OCI-LY7 (cell line): Measurements from ENCODE around the gene STXBP6.

Experiments used
- EZH2phosphoT487 ChIP-seq: fragments of 200-600 bp; sonication (generic); IDR thresholded peaks from 2 replicates; pipeline ENCODE4 v1.6.1; 2018; ENCODE audit warnings: low read depth, borderline replicate concordance, mild to moderate bottlenecking, mixed run types, antibody characterized with exemption, low read length, moderate library complexity, mixed read lengths
- TF ChIP-seq, protein P1 (sequence below): fragments of 200-600 bp; sonication (generic); conservative IDR thresholded peaks from 2 replicates; pipeline ENCODE4 v1.5.1; 2014; ENCODE audit warnings: mild to moderate bottlenecking, antibody characterized with exemption, low read length, moderate library complexity, mixed read lengths

DNA sequence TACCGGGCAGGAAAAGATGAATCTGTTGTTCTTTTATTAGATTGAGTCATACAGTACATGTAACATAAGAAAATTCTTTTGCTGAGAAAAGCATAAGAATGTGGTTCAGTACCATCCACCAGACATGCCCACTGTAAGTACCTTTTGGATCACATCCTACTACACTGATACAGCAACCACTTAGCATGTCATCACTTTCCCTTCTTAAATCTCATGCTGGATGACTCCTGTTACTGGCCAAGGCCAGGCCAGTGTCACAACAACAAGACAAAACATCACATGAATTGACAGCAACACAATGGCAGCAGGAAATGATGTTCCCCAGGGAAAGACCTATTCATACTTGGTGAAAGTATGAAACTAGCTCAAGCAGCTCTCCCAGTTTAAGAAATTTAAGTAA, 46.4 kb downstream of the STXBP6 start:
- TF ChIP-seq, protein P1, sequence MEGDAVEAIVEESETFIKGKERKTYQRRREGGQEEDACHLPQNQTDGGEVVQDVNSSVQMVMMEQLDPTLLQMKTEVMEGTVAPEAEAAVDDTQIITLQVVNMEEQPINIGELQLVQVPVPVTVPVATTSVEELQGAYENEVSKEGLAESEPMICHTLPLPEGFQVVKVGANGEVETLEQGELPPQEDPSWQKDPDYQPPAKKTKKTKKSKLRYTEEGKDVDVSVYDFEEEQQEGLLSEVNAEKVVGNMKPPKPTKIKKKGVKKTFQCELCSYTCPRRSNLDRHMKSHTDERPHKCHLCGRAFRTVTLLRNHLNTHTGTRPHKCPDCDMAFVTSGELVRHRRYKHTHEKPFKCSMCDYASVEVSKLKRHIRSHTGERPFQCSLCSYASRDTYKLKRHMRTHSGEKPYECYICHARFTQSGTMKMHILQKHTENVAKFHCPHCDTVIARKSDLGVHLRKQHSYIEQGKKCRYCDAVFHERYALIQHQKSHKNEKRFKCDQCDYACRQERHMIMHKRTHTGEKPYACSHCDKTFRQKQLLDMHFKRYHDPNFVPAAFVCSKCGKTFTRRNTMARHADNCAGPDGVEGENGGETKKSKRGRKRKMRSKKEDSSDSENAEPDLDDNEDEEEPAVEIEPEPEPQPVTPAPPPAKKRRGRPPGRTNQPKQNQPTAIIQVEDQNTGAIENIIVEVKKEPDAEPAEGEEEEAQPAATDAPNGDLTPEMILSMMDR: no peak
- no peak for TF ChIP-seq EZH2phosphoT487
